Body of pancreas (tissue), 4 donors: ENCODE results near the gene KLHL18.

Source experiments
- POLR2A ChIP-seq, 3 donors: fragments of 450-650 bp; IDR thresholded peaks; one replicate each; pipeline ENCODE4 v1.6.1; 2016; ENCODE audit warnings: antibody characterized with exemption in 3 of 3, mild to moderate bottlenecking in 2 of 3
- TF ChIP-seq, protein P1 (sequence below), 7 experiments: fragments of 450-650 bp in 4 of 7; fragments of 200-600 bp in 3 of 7; sonication (generic) in 3 of 7; IDR thresholded peaks; one replicate each; pipeline ENCODE4 v1.5.1; 2016 to 2019; ENCODE audit warnings: antibody characterized with exemption in 7 of 7

DNA sequence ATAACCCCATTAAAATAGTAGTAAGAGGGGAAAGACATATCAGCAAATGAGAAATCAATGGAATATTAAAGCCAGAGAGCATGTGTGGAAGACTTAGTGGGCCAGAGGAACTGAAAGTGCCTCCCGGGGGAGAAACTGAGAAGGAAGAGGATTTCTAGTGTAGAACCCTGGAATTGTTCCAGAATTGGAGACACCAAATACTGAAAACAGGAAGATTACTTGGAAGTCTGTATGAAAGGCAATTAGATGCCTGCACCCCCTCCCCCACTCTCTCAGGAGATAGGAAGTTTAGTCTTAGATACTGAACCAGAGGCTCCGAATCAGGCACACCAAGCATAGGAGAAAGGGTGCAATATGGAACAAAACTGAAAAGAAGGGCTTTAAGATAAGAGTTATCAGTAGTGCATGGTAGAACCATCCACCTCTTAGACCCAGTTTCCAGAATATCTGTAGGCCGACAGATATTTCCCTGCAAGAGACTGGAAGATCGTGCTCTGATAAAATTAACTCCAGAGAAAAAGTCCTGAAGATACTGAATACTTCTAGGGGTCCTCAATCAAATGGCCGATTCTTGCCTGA lies 32.4 kb downstream of the KLHL18 start:
- TF ChIP-seq, protein P1, sequence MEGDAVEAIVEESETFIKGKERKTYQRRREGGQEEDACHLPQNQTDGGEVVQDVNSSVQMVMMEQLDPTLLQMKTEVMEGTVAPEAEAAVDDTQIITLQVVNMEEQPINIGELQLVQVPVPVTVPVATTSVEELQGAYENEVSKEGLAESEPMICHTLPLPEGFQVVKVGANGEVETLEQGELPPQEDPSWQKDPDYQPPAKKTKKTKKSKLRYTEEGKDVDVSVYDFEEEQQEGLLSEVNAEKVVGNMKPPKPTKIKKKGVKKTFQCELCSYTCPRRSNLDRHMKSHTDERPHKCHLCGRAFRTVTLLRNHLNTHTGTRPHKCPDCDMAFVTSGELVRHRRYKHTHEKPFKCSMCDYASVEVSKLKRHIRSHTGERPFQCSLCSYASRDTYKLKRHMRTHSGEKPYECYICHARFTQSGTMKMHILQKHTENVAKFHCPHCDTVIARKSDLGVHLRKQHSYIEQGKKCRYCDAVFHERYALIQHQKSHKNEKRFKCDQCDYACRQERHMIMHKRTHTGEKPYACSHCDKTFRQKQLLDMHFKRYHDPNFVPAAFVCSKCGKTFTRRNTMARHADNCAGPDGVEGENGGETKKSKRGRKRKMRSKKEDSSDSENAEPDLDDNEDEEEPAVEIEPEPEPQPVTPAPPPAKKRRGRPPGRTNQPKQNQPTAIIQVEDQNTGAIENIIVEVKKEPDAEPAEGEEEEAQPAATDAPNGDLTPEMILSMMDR (IDR thresholded peaks at IDR 0.05), result no peak
- TF ChIP-seq POLR2A (IDR thresholded peaks at IDR 0.05), result no peak
